ENCODE measurements around the gene ADCYAP1R1.
A peak's percentile ranks its signal among the peaks of the same experiment; 100 is the strongest.

ADCYAP1R1 gene

DNA sequence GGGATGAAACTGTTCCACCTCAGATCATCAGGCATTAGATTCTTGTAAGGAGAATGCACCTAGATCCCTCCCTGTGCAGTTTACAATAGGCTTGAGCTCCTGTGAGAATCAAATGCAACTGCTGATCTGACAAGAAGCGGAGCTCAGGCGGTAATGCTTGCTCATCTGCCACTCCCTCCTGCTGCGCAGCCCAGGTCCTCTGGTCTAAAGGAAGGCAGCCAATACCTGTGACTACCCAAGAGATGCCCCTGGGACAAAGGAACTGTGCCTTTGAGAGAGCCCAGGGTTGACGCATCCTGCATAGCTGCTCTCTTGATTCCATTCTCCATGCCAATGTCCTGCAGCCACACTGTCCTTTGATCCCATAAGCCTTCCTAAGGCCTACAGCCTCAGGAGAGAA, 73.1 kb downstream of the ADCYAP1R1 start:
- TF ChIP-seq, protein P1, sequence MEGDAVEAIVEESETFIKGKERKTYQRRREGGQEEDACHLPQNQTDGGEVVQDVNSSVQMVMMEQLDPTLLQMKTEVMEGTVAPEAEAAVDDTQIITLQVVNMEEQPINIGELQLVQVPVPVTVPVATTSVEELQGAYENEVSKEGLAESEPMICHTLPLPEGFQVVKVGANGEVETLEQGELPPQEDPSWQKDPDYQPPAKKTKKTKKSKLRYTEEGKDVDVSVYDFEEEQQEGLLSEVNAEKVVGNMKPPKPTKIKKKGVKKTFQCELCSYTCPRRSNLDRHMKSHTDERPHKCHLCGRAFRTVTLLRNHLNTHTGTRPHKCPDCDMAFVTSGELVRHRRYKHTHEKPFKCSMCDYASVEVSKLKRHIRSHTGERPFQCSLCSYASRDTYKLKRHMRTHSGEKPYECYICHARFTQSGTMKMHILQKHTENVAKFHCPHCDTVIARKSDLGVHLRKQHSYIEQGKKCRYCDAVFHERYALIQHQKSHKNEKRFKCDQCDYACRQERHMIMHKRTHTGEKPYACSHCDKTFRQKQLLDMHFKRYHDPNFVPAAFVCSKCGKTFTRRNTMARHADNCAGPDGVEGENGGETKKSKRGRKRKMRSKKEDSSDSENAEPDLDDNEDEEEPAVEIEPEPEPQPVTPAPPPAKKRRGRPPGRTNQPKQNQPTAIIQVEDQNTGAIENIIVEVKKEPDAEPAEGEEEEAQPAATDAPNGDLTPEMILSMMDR (IDR thresholded peaks at IDR 0.05; ENCODE audit: insufficient read depth, low read length, missing control alignments) = no peak
- DNase-seq (ENCODE audit: low read depth, low spot score) = no peak
- CTCF ChIA-PET = interaction anchor here (0.7 to 20.7 kb wide), 9 partner anchors 8 to 423 kb away, joined by 3 to 427 read pairs (median 7); no protein-coding TSS in a partner anchor
- no peak overlapping the region for H3K4me3 ChIP-seq (ENCODE audit: low read depth, low read length)
- POLR2A ChIA-PET = no interaction called here

DNA sequence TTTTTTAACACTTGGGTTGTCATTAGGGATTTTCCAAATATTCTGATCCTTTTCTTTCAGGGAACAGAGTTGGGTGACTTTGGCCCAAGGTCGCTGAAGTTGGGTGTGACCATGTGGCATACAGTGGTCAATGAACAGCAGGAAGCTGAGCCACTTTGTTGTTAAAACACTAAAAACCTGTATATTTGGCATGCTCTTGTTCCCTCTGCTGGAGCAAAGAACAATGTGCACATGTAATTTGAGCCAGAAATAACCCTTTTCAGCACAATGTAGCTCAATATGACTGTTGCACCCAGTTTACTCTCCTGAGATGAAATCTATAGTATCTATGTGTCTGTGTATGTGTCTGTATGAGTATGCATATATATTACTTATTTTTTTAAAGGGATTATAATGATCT, 74.9 kb downstream of the ADCYAP1R1 start:
- TF ChIP-seq, protein P1 (IDR thresholded peaks at IDR 0.05; ENCODE audit: insufficient read depth, low read length, missing control alignments) = peak; percentile 13
- no peak overlapping the region for H3K4me3 ChIP-seq (ENCODE audit: low read depth, low read length)
- CTCF ChIA-PET = interaction anchor here (0.8 to 20.7 kb wide), 6 partner anchors 8 to 385 kb away, joined by 3 to 427 read pairs (median 4); no protein-coding TSS in a partner anchor
- DNase-seq (ENCODE audit: low read depth, low spot score) = no peak
- POLR2A ChIA-PET = no interaction called here

DNA sequence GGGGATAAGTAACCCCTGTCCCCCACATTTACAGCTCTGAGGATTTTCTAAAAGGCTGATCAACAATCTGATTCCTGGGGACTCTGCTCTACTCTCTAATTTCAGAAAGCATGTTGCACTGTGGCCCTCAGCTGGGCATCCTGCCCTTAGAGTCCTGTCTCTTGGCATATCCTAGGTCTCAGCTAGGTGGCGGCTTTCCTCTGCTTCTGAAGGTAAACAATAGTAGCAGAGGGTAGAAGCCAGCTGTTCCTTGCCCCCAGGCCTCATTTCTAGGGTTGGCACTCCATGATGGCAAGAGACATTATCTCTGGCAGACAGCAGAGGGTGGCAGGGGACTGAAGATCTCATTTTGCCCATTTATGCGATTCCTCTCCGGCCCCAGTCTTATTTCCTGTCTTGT, 77.0 kb downstream of the ADCYAP1R1 start:
- H3K4me3 ChIP-seq (ENCODE audit: low read depth, low read length) = no peak overlapping the region
- TF ChIP-seq, protein P1 (IDR thresholded peaks at IDR 0.05; ENCODE audit: insufficient read depth, low read length, missing control alignments) = no peak
- CTCF ChIA-PET = interaction anchor here (9.8 to 20.7 kb wide), 2 partner anchors 9 to 148 kb away, joined by 151 to 427 read pairs; no protein-coding TSS in a partner anchor
- no peak for DNase-seq (ENCODE audit: low read depth, low spot score)
- POLR2A ChIA-PET = no interaction called here

DNA sequence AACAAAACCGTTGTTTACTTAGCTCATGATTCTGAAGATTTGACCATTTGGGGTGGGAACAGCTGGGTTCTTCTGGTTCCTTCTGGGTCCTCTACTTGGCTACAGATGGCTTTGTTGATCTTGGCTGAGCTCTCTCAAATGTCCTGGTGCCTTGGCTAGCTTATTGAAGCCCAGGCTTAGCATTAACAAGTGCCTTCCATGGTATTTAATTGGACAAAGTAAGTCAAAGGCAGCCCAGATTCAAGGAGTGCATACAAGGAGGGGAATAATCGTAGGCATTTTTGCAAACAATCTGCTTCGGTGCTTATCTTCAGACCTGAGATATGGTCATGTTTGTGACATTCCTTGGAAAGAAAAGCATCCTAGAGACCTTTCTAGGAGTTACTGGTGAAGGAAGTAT, 81.4 kb downstream of the ADCYAP1R1 start:
- ChIA-PET POLR2A (no interaction called here), CTCF (interaction anchor here (0.7 to 20.7 kb wide), 26 partner anchors 9 to 1346 kb away, joined by 3 to 427 read pairs (median 4); no protein-coding TSS in a partner anchor)
- TF ChIP-seq, protein P1 (IDR thresholded peaks at IDR 0.05; ENCODE audit: insufficient read depth, low read length, missing control alignments) = no peak
- no peak for DNase-seq (ENCODE audit: low read depth, low spot score)
- H3K4me3 ChIP-seq (ENCODE audit: low read depth, low read length) = no peak overlapping the region

DNA sequence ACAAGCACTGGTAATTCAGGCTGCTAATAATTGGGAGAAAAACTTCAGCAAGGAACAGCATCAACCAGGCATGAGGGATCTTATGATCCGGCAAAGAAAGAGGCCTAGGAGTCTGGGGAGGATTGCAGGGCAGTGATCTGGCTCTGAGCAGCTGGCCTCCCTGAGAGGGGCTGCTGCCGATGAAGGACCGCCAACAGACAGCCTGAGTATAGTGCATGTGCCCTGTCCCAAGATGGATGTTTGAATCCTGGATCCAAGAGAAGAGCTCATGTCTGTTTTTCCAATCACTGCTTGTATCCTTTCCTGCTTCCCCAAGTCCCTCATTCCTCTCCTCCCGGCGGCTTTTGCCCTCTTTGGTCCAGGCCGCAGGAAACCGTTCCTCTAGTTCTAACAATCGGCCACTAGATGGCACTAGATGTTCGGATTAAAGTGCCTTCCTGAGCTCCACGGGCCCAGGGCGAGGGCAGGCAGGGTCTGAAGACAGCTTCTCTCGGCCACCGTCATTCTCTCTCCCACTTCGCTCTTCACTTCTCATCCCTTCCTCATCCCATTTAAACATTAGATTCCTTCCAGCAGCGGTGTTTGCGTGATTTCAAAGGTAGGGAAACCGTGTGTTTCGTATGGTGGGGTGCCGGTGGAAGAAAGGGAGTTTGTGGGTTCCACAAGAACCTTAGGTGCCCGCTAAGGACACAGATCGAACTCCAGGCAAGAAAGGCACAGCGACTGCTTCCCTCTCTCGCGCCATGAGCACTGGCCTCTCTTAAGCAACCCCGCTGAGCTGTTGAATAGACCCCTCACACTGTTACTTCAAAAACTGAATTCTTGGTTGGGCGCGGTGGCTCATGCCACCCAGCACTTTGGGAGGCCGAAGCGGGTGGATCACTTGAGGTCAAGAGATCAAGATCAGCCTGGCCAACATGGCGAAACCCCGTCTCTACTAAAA, 82.4 kb downstream of the ADCYAP1R1 start:
- TF ChIP-seq, protein P1 (IDR thresholded peaks at IDR 0.05; ENCODE audit: insufficient read depth, low read length, missing control alignments) = peak; percentile 76
- H3K4me3 ChIP-seq (ENCODE audit: low read depth, low read length) = no peak overlapping the region
- CTCF ChIA-PET = interaction anchor here (0.6 to 20.7 kb wide), 44 partner anchors 8 to 1345 kb away, joined by 3 to 427 read pairs (median 4); no protein-coding TSS in a partner anchor
- DNase-seq (ENCODE audit: low read depth, low spot score) = no peak
- POLR2A ChIA-PET = no interaction called here

DNA sequence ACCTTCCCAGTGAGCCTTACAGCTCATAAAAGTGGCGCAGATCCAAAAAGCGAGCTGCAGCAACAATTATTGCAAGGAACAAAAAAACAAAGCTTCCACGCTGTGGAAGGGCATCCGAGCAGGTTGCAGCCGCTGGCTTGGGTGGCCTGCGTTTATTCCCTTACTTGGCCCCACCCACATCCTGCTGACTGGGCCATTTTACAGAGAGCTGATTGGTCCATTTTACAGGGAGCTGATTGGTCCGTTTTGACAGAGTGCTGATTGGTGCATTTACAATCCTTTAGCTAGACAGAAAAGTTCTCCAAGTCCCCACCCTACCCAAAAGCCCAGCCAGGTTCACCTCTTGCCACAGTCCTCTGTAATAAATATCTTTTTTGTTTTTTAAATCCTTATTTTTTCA, 85.1 kb downstream of the ADCYAP1R1 start:
- DNase-seq (ENCODE audit: low read depth, low spot score) = no peak
- TF ChIP-seq, protein P1 (IDR thresholded peaks at IDR 0.05; ENCODE audit: insufficient read depth, low read length, missing control alignments) = no peak
- no peak overlapping the region for H3K4me3 ChIP-seq (ENCODE audit: low read depth, low read length)
- ChIA-PET CTCF (interaction anchor here (9.8 kb wide), 1 partner anchor 17 kb away, joined by 151 read pairs; no protein-coding TSS in a partner anchor), POLR2A (no interaction called here)
